Thymus (tissue), 11 donors: ENCODE data around the gene CFL1. TPM values are rescaled to one million over a fixed set of nuclear protein-coding genes. Genes with fewer than 3 reads are reported as not detected.

Experiments used
- DNase-seq, 9 donors: peaks; one replicate each; pipeline ENCODE4 v3.0.0-alpha.2; 2013; ENCODE audit warnings: low spot score in 9 of 9, low read depth in 6 of 9, missing footprints in 1 of 9
- H3K27ac ChIP-seq, 2 donors: one replicate each; pipeline ENCODE4 v1.5.1; 2013; ENCODE audit warnings: control low read depth in 1 of 2, low read depth in 1 of 2, low read length in 1 of 2, mild to moderate bottlenecking in 1 of 2, moderate library complexity in 1 of 2
- H3K27me3 ChIP-seq, 2 donors: one replicate each; pipeline ENCODE4 v1.5.1; 2013; ENCODE audit warnings: low read length in 1 of 2; ENCODE audit not compliant: control insufficient read depth in 2 of 2, insufficient read depth in 1 of 2
- H3K36me3 ChIP-seq, 2 donors: one replicate each; pipeline ENCODE4 v1.5.1; 2013; ENCODE audit warnings: low read length in 1 of 2, mild to moderate bottlenecking in 1 of 2, moderate library complexity in 1 of 2; ENCODE audit not compliant: control insufficient read depth in 2 of 2, insufficient read depth in 2 of 2
- H3K4me1 ChIP-seq, 2 donors: one replicate each; pipeline ENCODE4 v1.5.1; 2013; ENCODE audit warnings: low read length in 2 of 2; ENCODE audit not compliant: control insufficient read depth in 2 of 2, insufficient read depth in 2 of 2
- H3K4me3 ChIP-seq, 2 donors: one replicate each; pipeline ENCODE4 v1.5.1; 2013; ENCODE audit warnings: low read length in 2 of 2, control low read depth in 1 of 2, mild to moderate bottlenecking in 1 of 2
- H3K9me3 ChIP-seq, 2 donors: one replicate each; pipeline ENCODE4 v1.5.1; 2013; ENCODE audit warnings: low read length in 1 of 2, mild to moderate bottlenecking in 1 of 2; ENCODE audit not compliant: control insufficient read depth in 2 of 2, insufficient read depth in 1 of 2
- WGBS: extraction: QIAGEN DNeasy Blood & Tissue Kit; methylation state at CpG from one replicate; pipeline ENCODE4 v1.1.7; 2013; 5-methylcytosine and 5-hydroxymethylcytosine counted together
- polyA plus RNA-seq: library from polyadenylated mRNA; stranded (reverse); fragments of 200-250 nt; gene quantifications from one replicate; pipeline ENCODE4 v1.2.3, GENCODE V29; 2013
- total RNA-seq: library from RNA; stranded (reverse); fragments of 120-200 nt; gene quantifications from one replicate; pipeline ENCODE4 v1.2.4, GENCODE V29; 2013
- donor health status: healthy.

CFL1 gene
- total and polyA plus RNA-seq, 2 donors = 673 to 1,006 TPM

DNA sequence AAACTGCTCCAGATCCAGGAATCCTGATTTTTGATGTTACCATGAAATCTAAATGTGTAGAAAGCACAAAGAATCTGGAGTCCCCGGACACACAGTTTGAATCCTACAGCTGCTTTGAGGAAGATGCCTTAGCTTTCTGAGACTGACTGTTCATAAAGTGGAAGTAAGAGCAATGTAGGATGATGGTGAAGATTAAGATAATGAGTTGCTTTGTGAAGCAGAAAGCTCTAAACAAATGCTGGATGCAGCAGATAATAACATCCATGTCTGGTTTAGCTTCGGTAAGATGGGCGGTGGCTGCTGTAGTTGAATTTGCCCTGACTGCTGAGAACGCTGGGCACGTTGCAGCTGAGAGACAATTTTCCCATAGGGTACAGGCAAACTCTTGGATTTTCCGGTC lies 51.0 kb downstream of the CFL1 start:
- 87% methylated on average over 6 of the region's 6 CpGs for WGBS
- Histone ChIP-seq H3K4me1 (no peaks in the 10 kb centered on the region), H3K36me3 (no peaks in the 10 kb centered on the region), H3K4me3 (no peak overlapping the region), H3K9me3 (peaks cover 0 to 2% of the 10 kb centered on the region in 2 donors), H3K27ac (no peak overlapping the region), H3K27me3 (peaks cover 5 to 68% of the 10 kb centered on the region in 2 donors)
- no peak for DNase-seq

Other genes starting within 250 kb of the CFL1 start
- gene MAP3K11, start 244.0 kb downstream of the CFL1 start, total RNA-seq = 21.9 TPM
- 61.0 TPM for gene MAP3K11, start 244.0 kb downstream of the CFL1 start, polyA plus RNA-seq
- gene PCNX3, start 242.4 kb downstream of the CFL1 start, total RNA-seq = 7.4 TPM
- gene PCNX3, start 242.4 kb downstream of the CFL1 start, polyA plus RNA-seq = 23.4 TPM
- gene SIPA1, start 220.1 kb downstream of the CFL1 start, total RNA-seq = 51.9 TPM
- 153 TPM for gene SIPA1, start 220.1 kb downstream of the CFL1 start, polyA plus RNA-seq
- 17.1 TPM for gene RELA, start 195.3 kb downstream of the CFL1 start, total RNA-seq
- 41.9 TPM for gene RELA, start 195.3 kb downstream of the CFL1 start, polyA plus RNA-seq
- gene KAT5, start 145.9 kb downstream of the CFL1 start, total RNA-seq = 53.5 TPM
- gene KAT5, start 145.9 kb downstream of the CFL1 start, polyA plus RNA-seq = 104 TPM
- gene RNASEH2C, start 137.4 kb downstream of the CFL1 start, total RNA-seq = 85.9 TPM
- 49.4 TPM for gene RNASEH2C, start 137.4 kb downstream of the CFL1 start, polyA plus RNA-seq
- 5.3 TPM for gene AP5B1, start 77.2 kb downstream of the CFL1 start, total RNA-seq
- 7.6 TPM for gene AP5B1, start 77.2 kb downstream of the CFL1 start, polyA plus RNA-seq
- gene OVOL1, start 71.1 kb downstream of the CFL1 start, total RNA-seq = 0.47 TPM
- 1.3 TPM for gene OVOL1, start 71.1 kb downstream of the CFL1 start, polyA plus RNA-seq
- gene SNX32, start 24.2 kb downstream of the CFL1 start, total RNA-seq = 0.38 TPM
- gene SNX32, start 24.2 kb downstream of the CFL1 start, polyA plus RNA-seq = 1.1 TPM
- 46.8 TPM for gene MUS81, start 2.3 kb upstream of the CFL1 start, total RNA-seq
- gene MUS81, start 2.3 kb upstream of the CFL1 start, polyA plus RNA-seq = 127 TPM
- gene EFEMP2, start 14.6 kb upstream of the CFL1 start, total RNA-seq = 11.9 TPM
- gene EFEMP2, start 14.6 kb upstream of the CFL1 start, polyA plus RNA-seq = 41.8 TPM
- 18.5 TPM for gene CTSW, start 21.7 kb upstream of the CFL1 start, total RNA-seq
- gene CTSW, start 21.7 kb upstream of the CFL1 start, polyA plus RNA-seq = 4.2 TPM
- 71.0 TPM for gene FIBP, start 30.3 kb upstream of the CFL1 start, total RNA-seq
- 70.9 TPM for gene FIBP, start 30.3 kb upstream of the CFL1 start, polyA plus RNA-seq
- gene CCDC85B, start 32.5 kb upstream of the CFL1 start, total RNA-seq = 30.5 TPM
- gene CCDC85B, start 32.5 kb upstream of the CFL1 start, polyA plus RNA-seq = 20.2 TPM
- gene FOSL1, start 42.2 kb upstream of the CFL1 start, total RNA-seq = 0.14 TPM
- gene FOSL1, start 42.2 kb upstream of the CFL1 start, polyA plus RNA-seq = 3.8 TPM
- gene C11orf68, start 60.9 kb upstream of the CFL1 start, total RNA-seq = 11.0 TPM
- gene C11orf68, start 60.9 kb upstream of the CFL1 start, polyA plus RNA-seq = 38.8 TPM
- gene DRAP1, start 61.2 kb upstream of the CFL1 start, total RNA-seq = 200 TPM
- gene DRAP1, start 61.2 kb upstream of the CFL1 start, polyA plus RNA-seq = 131 TPM
- 0.09 TPM for gene TSGA10IP, start 87.3 kb upstream of the CFL1 start, total RNA-seq
- 0.05 TPM for gene TSGA10IP, start 87.3 kb upstream of the CFL1 start, polyA plus RNA-seq
- 35.4 TPM for gene SART1, start 103.6 kb upstream of the CFL1 start, total RNA-seq
- gene SART1, start 103.6 kb upstream of the CFL1 start, polyA plus RNA-seq = 97.5 TPM
- 24.7 TPM for gene EIF1AD, start 144.0 kb upstream of the CFL1 start, total RNA-seq
- gene EIF1AD, start 144.0 kb upstream of the CFL1 start, polyA plus RNA-seq = 17.8 TPM
- 64.7 TPM for gene BANF1, start 144.3 kb upstream of the CFL1 start, total RNA-seq
- gene BANF1, start 144.3 kb upstream of the CFL1 start, polyA plus RNA-seq = 172 TPM
- gene CST6, start 153.8 kb upstream of the CFL1 start, total RNA-seq = 0.66 TPM
- gene CST6, start 153.8 kb upstream of the CFL1 start, polyA plus RNA-seq = 23.0 TPM
- gene CATSPER1, start 168.3 kb upstream of the CFL1 start, total RNA-seq = 0.14 TPM
- 0.34 TPM for gene CATSPER1, start 168.3 kb upstream of the CFL1 start, polyA plus RNA-seq
- gene GAL3ST3, start 191.0 kb upstream of the CFL1 start, total RNA-seq = 0.42 TPM
- 0.25 TPM for gene GAL3ST3, start 191.0 kb upstream of the CFL1 start, polyA plus RNA-seq
- gene SF3B2, start 194.2 kb upstream of the CFL1 start, total RNA-seq = 127 TPM
- 147 TPM for gene SF3B2, start 194.2 kb upstream of the CFL1 start, polyA plus RNA-seq
- 9.2 TPM for gene PACS1, start 212.1 kb upstream of the CFL1 start, total RNA-seq
- gene PACS1, start 212.1 kb upstream of the CFL1 start, polyA plus RNA-seq = 29.5 TPM